ENCODE measurements around the gene MAGEC3.

The MAGEC3 gene

GRCh38 chrX:141838016-141838415, at the start of gene MAGEC3:
Gene MAGEC3 (plus strand): TSS chrX:141838316. CDS start chrX:141838316, 0 bp downstream.
- H3K9me3 Mint-ChIP-seq, result peaks cover 23% of the 10 kb centered on the region
- no peaks in the 10 kb centered on the region for H3K36me3 Mint-ChIP-seq (ENCODE audit: low read depth)
- H3K4me1 Mint-ChIP-seq, result no peaks in the 10 kb centered on the region
- no peak within 1 kb of the TSS for H3K27ac Mint-ChIP-seq
- H3K4me3 Mint-ChIP-seq, result no peak within 1 kb of the TSS
- no peaks in the 10 kb centered on the region for H3K27me3 Mint-ChIP-seq (ENCODE audit: low read depth, poor library complexity)
- TF ChIP-seq CTCF (IDR thresholded peaks at IDR 0.05), result no peak
- no peak for DNase-seq

GRCh38 chrX:141791856-141792255, 46.3 kb upstream of the MAGEC3 start:
- no peak for DNase-seq
- no peak overlapping the region for H3K4me3 Mint-ChIP-seq
- peaks cover 6% of the 10 kb centered on the region for H3K27me3 Mint-ChIP-seq (ENCODE audit: low read depth, poor library complexity)
- no peak overlapping the region for H3K27ac Mint-ChIP-seq
- TF ChIP-seq CTCF (IDR thresholded peaks at IDR 0.05), result no peak
- no peaks in the 10 kb centered on the region for H3K36me3 Mint-ChIP-seq (ENCODE audit: low read depth)
- H3K4me1 Mint-ChIP-seq, result no peaks in the 10 kb centered on the region
- peaks cover 8% of the 10 kb centered on the region for H3K9me3 Mint-ChIP-seq

GRCh38 chrX:141811438-141811837, 26.7 kb upstream of the MAGEC3 start:
- no peaks in the 10 kb centered on the region for H3K27me3 Mint-ChIP-seq (ENCODE audit: low read depth, poor library complexity)
- peaks cover 36% of the 10 kb centered on the region for H3K9me3 Mint-ChIP-seq
- no peak for TF ChIP-seq CTCF (IDR thresholded peaks at IDR 0.05)

GRCh38 chrX:141814213-141814857, 23.8 kb upstream of the MAGEC3 start:
- Mint-ChIP-seq H3K27me3 (ENCODE audit: low read depth, poor library complexity) (no peaks in the 10 kb centered on the region), H3K36me3 (ENCODE audit: low read depth) (no peaks in the 10 kb centered on the region), H3K27ac (no peak overlapping the region), H3K4me1 (no peaks in the 10 kb centered on the region), H3K4me3 (no peak overlapping the region), H3K9me3 (peaks cover 42% of the 10 kb centered on the region)
- no peak for TF ChIP-seq CTCF (IDR thresholded peaks at IDR 0.05)
- no peak for DNase-seq

More at GRCh38 chrX:141811438-141811837, 26.7 kb upstream of the MAGEC3 start:
- Mint-ChIP-seq H3K36me3 (ENCODE audit: low read depth) (no peaks in the 10 kb centered on the region), H3K4me1 (no peaks in the 10 kb centered on the region), H3K27ac (no peak overlapping the region), H3K4me3 (no peak overlapping the region)
- DNase-seq, result no peak

- DNase-seq, result no peak
- TF ChIP-seq CTCF (IDR thresholded peaks at IDR 0.05), result no peak
- Mint-ChIP-seq H3K4me1 (no peaks in the 10 kb centered on the region), H3K27me3 (ENCODE audit: low read depth, poor library complexity) (no peaks in the 10 kb centered on the region), H3K36me3 (ENCODE audit: low read depth) (no peaks in the 10 kb centered on the region), H3K4me3 (no peak overlapping the region), H3K9me3 (peaks cover 49% of the 10 kb centered on the region), H3K27ac (no peak overlapping the region)
These were observed 22.2 kb upstream of the MAGEC3 start for GRCh38 chrX:141815904-141816303.

- peak overlapping the region; percentile 15 for H3K27ac Mint-ChIP-seq
- H3K4me1 Mint-ChIP-seq, result no peaks in the 10 kb centered on the region
- H3K9me3 Mint-ChIP-seq, result peaks cover 21% of the 10 kb centered on the region
- no peaks in the 10 kb centered on the region for H3K27me3 Mint-ChIP-seq (ENCODE audit: low read depth, poor library complexity)
- DNase-seq, result no peak
- H3K4me3 Mint-ChIP-seq, result no peak overlapping the region
- no peaks in the 10 kb centered on the region for H3K36me3 Mint-ChIP-seq (ENCODE audit: low read depth)
- no peak for TF ChIP-seq CTCF (IDR thresholded peaks at IDR 0.05)
These were observed 5.9 kb upstream of the MAGEC3 start for GRCh38 chrX:141832247-141832646.

All from nephron progenitor cell (in vitro differentiated cells).